Measurements from ENCODE around the gene ZNF335.

GRCh38 chr20:45993197-45993951 lies 21.4 kb upstream of the ZNF335 start:
- TF ChIP-seq PATZ1 (CRISPR knock-in tag; IDR thresholded peaks at IDR 0.05; ENCODE audit: borderline replicate concordance) (no peak), TCF4 (CRISPR knock-in tag; IDR thresholded peaks at IDR 0.05; ENCODE audit: borderline replicate concordance) (no peak), TOX (CRISPR knock-in tag; IDR thresholded peaks at IDR 0.05; ENCODE audit: borderline replicate concordance) (no peak), ZNF8 (CRISPR knock-in tag; IDR thresholded peaks at IDR 0.05) (no peak), GLIS3 (CRISPR knock-in tag; IDR thresholded peaks at IDR 0.05) (no peak)
- TF ChIP-seq, protein P1, sequence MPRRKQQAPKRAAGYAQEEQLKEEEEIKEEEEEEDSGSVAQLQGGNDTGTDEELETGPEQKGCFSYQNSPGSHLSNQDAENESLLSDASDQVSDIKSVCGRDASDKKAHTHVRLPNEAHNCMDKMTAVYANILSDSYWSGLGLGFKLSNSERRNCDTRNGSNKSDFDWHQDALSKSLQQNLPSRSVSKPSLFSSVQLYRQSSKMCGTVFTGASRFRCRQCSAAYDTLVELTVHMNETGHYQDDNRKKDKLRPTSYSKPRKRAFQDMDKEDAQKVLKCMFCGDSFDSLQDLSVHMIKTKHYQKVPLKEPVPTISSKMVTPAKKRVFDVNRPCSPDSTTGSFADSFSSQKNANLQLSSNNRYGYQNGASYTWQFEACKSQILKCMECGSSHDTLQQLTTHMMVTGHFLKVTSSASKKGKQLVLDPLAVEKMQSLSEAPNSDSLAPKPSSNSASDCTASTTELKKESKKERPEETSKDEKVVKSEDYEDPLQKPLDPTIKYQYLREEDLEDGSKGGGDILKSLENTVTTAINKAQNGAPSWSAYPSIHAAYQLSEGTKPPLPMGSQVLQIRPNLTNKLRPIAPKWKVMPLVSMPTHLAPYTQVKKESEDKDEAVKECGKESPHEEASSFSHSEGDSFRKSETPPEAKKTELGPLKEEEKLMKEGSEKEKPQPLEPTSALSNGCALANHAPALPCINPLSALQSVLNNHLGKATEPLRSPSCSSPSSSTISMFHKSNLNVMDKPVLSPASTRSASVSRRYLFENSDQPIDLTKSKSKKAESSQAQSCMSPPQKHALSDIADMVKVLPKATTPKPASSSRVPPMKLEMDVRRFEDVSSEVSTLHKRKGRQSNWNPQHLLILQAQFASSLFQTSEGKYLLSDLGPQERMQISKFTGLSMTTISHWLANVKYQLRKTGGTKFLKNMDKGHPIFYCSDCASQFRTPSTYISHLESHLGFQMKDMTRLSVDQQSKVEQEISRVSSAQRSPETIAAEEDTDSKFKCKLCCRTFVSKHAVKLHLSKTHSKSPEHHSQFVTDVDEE (CRISPR knock-in tag; IDR thresholded peaks at IDR 0.05), result no peak
- TF ChIP-seq, protein P2, sequence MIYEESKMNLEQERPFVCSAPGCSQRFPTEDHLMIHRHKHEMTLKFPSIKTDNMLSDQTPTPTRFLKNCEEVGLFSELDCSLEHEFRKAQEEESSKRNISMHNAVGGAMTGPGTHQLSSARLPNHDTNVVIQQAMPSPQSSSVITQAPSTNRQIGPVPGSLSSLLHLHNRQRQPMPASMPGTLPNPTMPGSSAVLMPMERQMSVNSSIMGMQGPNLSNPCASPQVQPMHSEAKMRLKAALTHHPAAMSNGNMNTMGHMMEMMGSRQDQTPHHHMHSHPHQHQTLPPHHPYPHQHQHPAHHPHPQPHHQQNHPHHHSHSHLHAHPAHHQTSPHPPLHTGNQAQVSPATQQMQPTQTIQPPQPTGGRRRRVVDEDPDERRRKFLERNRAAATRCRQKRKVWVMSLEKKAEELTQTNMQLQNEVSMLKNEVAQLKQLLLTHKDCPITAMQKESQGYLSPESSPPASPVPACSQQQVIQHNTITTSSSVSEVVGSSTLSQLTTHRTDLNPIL (CRISPR knock-in tag; IDR thresholded peaks at IDR 0.05; ENCODE audit: low read depth), result no peak
